Thyroid gland (tissue), 4 donors: Measurements from ENCODE around the gene HOXD3.

ENCODE experiments used
- CTCF ChIP-seq, 6 experiments: fragments of 200-600 bp in 3 of 6; fragments of 450-650 bp in 3 of 6; sonication (generic) in 3 of 6; IDR thresholded peaks; one replicate each; pipeline ENCODE4 v1.5.1; 2016 to 2019; ENCODE audit warnings: antibody characterized with exemption in 6 of 6, mild to moderate bottlenecking in 2 of 6, inconsistent platforms in 1 of 6, moderate library complexity in 1 of 6
- POLR2A ChIP-seq, 2 donors: fragments of 450-650 bp; IDR thresholded peaks; one replicate each; pipeline ENCODE4 v1.6.1; 2017; ENCODE audit warnings: antibody characterized with exemption in 2 of 2, mild to moderate bottlenecking in 2 of 2, moderate library complexity in 1 of 2

DNA sequence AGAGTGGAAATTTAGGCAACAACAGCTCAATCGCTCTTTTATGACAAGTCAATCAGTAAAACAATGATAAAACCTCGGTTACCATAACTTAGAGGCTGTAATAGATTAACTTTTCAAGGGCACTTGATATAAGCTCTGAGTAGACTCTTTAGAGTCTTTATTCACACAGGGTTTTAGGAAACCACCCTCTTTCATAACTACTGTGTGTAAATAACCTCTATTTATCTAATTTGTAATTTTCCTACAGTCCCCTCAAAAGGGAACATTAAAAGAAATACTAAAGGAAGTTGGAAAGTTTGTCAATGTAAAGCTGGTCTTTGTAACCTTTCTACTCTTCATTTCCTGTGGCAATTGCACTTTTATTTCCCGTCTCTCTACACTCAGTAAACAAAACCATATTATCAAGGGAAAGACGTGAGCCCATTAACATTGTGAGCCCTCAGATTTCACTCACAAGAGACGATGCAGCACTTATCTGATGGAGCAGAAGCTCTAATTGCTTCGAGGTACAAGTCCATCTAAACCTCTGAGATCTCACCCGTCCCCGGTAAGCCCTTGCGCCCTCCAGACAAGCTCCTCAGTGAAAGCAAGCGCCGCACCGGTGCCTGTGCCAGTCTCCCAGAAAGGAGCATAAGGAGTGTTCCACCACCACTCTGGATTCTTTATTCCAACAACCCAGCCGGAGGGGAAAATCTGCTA lies 30.2 kb downstream of the HOXD3 start:
- TF ChIP-seq POLR2A (IDR thresholded peaks at IDR 0.05) (no peak), CTCF (IDR thresholded peaks at IDR 0.05) (no peak)
